GM19023 (cell line): ENCODE data around the gene VASH2.
A peak's percentile ranks its signal among the peaks of the same experiment; 100 is the strongest.
"Not testable (repeated sequence)": the region's sequence is repeated elsewhere in the genome, so short reads cannot be mapped to it uniquely, and the experiment has no call there.

Experiments
- ATAC-seq: cut with Tn5 transposase; IDR thresholded peaks from one replicate; pipeline ENCODE4 v1.9.1; 2021; ENCODE audit warnings: mild to moderate bottlenecking, moderate library complexity; ENCODE audit not compliant: unreplicated experiment

VASH2 gene

DNA sequence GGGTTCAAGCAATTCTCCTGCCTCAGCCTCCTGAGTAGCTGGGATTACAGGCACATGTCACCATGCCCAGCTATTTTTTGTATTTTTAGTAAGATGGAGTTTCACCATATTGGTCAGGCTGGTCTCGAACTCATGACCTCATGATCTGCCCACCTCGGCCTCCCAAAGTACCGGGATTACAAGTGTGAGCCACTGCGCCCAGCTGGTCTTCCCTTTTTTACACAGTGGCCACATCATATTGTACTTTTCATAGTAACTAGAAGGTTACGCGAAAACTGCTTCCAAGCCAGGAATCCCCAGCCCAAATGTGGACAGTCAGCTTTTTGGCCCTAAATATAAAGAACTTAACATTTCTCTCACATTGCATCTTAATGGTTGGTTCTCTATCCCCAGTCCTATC lies 4.2 kb downstream of the VASH2 start:
- ATAC-seq: no peak

DNA sequence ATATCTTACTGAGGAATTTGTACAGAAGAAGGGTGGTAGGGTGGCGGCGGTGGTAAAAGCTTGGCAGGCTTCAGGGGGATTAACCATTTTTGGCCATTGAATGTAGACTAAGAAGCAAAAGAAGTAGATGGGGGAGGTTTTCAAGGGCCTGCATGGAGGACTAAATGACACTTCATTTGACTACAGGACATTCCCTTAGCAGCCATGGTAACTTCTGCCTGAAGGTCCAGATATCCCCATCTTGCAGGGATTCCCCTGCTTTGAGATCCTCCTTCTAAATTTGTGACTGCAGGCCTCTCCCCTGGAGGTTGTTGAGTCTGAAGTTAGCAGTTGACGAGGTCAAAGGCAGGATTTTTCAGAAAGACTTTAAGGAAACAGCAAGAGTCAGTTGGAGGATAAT lies 4.8 kb downstream of the VASH2 start:
- peak; percentile 15 for ATAC-seq

DNA sequence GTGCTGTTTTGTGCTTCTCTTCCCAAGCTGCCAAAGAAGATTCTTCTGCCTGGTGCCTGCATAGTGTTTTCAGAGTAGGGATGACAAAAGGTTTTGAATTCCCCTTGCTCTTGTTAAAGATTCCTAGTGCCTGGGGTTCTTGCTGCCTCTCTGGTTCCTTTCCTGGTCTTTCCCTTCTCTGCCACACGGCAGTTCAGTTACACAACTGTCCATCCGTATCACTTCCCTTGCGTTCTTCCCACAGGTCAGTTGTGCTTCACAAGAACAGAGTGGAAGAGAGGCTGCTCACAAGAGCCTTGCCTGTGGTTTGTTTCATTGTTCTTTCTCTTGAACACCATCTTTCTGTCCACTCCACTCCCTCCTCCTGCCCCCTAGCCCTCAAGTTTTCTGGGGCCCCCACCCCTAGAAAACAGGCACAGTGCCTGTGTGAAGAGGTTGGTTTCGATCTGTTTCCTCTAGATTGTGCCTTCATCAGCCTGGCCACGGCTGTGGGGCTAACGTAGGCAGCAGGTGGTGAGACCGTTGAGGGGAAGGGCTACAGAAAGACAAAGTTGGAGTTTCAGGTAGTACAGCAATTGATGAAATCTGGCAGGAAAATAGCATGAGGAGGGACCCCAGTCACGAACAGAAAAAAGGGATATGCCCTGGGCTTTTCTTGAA lies 5.8 kb downstream of the VASH2 start:
- ATAC-seq: no peak

DNA sequence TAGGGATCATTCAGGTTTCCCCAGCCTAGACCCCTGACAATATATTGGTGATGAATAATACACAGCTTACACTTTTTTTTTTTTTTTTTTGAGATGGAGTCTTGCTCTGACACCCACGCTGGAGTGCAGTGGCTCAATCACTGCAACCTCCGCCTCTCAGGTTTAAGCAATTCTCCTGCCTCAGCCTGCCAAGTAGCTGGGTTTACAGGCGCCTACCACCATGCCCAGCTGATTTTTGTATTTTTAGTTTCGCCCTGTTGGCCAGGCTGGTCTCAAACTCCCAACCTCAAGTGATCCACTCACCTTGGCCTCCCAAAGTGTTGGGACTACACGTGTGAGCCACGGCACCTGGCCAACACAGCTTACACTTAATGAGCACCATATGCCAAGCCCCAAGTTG lies 7.2 kb downstream of the VASH2 start:
- ATAC-seq: no peak

DNA sequence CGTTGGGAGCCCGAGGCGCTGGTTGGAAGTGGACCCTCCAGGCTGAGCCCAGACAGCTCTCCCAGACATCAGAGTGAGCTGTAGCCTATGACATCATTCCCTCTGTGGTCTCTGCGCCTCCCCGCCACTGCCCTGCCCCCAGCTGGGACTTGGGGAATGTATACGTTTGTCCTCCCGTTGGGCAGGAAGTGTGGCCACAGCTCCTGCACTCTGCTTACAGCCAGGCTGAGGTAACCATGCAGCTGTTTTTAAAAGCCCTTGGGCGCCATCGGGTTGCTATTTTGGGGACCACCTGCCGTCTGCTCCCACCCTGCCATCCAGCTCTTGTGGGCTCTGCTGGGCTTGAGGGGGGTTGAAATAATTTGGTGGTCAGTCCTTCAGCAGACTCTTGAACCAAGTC lies 7.8 kb downstream of the VASH2 start:
- ATAC-seq: no peak

DNA sequence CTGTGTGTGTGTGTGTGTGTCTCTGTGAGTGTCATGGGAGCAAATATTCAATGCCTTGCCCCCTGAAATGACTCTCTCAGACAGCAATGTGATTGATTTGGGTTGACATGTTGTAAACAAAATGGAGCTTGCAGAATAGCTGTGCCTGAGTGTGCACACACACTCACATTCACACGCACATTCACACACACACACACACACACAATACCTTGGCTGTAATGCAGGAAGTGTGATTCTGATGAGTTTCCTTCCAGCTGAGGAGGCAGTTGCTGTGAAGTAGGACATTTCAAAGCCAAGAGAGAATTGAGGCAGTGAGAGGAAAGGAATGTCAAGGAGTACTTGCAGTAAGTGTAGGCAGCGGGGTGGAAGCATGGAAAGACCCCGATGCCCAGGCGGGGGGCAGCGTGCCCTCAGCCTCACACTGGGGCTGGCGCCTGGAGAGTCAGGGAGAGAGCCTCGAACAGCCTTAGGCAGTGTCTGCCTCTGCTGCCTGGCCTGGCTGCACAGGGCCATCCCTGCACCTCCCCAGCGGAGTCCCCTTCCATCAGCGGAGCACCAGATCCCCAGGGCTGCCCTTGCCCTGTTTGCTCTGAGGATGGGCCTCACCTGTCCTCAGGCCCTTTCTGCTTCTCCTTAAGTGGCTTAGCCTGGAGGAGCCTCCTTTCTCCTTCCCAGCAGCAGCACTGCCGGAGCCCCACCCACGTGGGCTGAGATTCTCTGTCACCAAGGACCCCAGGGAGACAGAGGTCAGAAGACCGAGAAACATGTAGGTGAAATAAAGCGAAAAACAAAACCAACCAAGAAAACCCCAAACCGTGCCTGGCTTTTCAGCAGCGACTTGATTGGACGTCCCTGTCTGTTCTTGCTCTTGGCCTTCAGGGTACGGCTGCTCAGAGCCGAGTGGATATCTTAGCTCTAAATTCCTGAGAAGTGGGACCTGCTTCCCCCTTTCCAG lies 9.2 kb downstream of the VASH2 start:
- ATAC-seq: peak; percentile 59

DNA sequence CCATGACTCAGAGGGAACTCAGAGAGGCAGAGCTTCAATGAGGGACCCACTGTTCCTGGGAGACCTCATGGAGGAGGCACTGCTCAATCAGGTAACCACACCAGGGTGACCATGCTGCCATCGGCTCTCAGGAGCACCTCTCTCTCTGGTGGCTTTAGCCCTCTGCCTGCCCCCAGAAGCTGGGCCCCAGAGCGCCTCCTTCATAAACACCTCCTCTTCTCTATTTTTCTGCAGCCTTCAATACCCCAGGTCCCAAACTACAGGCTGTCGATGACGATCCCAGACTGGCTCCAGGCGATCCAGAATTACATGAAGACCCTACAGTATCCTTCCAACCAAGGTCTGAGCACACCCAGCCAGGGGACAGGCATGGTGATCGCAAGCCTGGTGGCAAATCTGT lies 10.6 kb downstream of the VASH2 start:
- no peak for ATAC-seq

DNA sequence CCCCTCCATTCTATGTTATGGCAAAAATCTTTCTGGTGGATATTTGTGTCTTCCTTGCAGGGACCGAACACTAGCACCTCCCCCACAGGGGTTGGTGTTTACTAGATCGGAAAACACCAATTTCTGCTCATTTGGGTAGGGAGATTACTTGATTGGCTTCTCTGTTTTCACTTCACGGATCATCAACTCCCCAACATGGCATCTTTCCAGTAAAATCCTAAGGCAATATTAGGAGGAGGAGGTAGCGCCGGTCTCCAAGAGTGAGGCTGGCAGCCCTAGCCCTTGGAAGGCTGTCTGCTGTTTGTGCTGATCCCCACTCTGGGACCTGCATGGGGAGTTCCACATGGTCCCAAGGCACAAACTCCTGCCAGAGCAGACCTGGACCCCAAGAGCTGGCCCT lies 12.2 kb downstream of the VASH2 start:
- ATAC-seq: no peak

DNA sequence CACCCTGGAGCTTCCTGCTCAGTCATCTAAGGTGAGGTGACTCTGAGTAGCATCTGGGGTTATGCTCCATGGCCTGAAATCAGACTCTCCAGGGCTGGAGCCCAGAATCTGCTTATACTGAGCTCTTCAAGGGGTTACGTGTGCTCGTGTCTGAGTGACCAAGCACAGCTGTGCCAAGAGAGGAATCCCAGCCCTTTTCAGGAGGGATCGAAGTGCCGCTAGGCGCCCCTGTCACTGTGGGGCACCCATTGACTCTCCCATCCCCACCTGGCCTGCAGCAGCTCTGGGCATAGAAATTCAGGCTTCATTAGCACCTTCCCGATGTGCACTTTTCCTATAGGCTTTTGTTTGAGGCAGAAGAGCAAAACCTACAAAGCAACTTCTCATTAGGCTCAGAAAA lies 13.8 kb downstream of the VASH2 start:
- ATAC-seq: no peak

DNA sequence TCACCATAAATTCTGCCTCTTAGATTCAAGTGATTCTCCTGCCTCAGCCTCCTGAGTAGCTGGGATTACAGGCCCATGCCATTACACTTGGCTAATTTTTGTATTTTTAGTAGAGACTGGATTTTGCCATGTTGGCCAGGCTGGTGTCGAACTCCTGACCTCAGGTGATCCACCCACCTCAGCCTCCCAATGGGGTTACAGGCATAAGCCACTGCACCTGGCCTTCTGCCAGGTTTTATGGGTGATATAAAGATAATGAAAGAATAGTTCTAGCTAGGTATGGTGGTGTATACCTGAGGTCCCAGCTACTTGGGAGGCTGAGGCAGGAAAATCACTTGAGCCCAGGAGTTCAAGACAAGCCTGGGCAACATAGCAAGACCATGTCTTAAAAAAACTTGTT lies 14.7 kb downstream of the VASH2 start:
- ATAC-seq: not testable (repeated sequence)

DNA sequence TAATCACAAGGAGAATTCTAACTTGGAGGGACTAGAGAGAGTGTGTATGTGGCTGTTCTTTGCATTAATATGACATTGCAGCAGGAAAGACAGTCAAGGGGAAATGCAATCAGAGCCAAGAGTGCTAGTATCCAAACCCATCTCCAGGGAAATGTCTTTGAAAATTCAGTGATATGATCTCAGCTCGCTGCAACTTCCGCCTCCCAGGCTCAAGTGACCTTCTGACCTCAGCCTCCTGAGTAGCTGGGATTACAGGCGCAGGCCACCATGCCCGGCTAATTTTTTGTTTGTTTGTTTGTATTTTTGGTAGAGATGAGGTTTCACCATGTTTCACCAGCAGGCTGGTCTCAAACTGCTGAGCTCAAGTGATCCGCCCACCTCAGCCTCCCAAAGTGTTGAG lies 16.3 kb downstream of the VASH2 start:
- ATAC-seq: no peak

DNA sequence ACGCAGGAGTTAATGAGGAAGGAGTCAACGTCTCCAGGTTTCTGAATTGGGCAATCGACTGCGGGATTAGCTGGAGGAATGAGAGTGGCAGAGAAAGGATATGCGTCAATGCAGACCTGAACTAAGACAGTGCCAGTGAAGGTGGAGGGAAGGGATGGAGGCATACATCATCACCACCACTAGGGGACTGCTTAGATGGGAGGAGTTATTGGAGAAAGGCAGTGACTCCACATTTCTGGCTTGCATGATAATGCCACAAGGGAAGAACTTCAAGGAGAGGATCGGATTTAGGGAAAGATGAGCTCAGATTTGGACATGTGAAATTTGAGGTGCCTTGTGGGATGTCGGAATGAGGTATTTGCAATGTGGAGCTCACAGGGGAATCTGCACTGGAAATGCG lies 17.5 kb downstream of the VASH2 start:
- no peak for ATAC-seq

DNA sequence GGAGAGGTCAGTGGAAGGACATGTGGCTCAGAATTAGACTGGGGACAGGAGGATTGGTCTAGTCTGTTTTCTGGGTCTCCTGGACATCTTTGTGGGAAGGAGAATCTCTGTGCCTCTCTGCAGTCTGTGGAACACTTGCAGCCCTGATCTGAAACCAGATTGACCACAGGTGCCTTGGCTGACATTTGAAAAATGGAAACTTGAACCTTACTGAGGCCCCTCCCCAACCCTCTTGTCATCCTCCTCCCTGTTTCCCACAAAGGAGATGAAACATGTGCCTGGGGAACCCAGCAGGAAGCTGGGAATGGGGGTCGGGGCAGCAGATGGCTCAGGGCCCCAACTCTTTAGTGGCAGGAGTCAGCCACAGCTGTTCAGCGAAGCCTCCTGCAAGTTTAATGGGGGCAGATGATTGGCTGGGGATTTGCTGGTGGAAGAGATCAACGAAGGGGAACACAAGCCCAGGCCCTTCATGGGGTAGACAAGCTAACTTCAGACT lies 18.1 kb downstream of the VASH2 start:
- ATAC-seq: no peak

DNA sequence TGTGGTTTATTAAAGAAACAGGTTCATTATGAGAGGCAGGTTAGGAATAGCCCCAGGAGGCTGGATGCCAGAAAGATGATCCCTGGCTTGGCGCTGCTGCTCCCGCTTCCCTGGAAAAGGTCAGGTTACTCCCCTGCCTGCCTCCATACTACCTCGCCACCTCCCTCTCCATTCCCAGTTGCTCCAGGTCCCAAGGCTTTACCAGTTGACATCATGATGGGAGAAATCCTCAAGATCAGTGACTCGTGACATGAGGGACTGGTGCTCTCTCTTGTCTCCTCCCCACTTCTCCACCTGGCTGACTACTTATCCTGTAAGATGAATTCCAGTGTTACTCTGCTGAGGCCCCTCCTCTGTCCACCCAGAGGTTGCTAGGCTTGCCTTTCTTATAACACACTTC lies 19.7 kb downstream of the VASH2 start:
- ATAC-seq: no peak

DNA sequence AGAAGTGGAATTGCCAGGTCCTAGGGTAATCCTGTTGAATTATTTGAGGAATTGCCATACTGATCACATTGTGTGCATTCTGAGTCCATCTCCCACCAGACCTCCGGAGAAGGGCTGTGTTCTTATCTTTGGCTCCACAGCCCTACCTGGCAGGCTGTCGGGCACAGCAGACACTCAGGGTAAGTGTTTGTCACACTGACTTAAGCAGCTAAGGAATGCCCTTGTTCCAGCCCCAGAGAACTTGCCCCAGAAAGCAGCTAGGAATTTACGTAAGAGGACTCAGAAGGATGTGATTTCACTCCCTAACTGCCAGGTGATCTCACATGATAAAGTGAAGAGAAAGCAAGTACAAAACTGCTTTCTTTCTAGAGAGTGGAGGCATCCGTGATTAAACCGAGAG lies 21.0 kb downstream of the VASH2 start:
- no peak for ATAC-seq

DNA sequence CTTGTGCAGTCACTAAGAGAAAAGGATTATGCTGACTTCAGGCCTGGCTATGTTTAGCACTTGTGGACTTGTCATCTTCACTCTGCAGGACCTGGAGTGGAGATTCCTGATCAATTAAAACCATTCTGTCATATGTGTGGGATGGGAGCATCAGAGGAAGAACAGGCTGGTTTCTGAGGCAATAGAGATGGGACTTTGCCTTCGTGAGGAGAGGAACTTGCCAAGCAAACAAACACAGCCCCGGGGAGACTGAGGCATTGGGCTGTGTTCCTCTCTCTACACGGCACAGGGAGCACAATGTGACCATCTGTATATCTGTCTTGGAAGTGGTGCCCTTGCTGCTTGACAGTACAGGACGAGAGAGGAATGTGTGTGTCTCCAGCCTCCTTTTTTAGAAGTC lies 23.1 kb downstream of the VASH2 start:
- ATAC-seq: no peak

DNA sequence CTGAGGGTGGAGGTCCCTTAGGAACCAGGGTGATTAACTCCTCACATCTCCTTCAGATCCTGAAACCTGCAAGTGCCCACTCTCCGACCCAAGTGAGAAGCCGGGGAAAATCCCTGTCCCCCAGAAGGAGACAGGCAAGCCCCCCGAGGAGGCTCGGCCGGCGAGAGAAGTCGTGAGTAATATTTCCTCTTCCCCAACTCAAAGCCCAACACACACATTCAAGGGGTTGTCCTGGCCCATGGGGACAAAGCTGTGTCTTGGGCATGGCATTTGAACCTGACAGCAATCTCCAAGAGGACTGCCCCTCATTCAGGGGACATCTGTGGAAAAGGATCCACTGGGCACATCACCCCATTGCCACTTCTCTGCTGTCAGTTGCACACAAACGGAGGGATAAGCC lies 23.6 kb downstream of the VASH2 start:
- no peak for ATAC-seq

DNA sequence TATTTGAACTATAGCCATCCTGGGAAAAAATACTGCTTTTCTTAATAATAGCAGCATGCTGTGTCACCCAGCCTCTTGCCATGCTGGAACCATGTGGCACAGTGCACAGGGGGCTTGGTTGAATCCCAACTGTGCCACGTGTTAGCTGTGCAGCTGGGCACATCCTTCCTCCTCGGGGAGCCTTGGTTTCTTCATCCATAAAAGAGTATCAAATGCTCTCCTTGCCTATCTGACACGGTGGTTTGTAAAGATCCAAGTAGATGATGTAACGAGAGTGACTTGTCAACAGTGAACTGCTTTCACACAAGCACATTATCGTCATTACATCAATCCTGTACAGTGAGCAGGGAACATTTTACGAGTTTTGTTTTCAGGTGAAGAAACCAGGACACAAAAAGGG lies 24.4 kb downstream of the VASH2 start:
- ATAC-seq: no peak

DNA sequence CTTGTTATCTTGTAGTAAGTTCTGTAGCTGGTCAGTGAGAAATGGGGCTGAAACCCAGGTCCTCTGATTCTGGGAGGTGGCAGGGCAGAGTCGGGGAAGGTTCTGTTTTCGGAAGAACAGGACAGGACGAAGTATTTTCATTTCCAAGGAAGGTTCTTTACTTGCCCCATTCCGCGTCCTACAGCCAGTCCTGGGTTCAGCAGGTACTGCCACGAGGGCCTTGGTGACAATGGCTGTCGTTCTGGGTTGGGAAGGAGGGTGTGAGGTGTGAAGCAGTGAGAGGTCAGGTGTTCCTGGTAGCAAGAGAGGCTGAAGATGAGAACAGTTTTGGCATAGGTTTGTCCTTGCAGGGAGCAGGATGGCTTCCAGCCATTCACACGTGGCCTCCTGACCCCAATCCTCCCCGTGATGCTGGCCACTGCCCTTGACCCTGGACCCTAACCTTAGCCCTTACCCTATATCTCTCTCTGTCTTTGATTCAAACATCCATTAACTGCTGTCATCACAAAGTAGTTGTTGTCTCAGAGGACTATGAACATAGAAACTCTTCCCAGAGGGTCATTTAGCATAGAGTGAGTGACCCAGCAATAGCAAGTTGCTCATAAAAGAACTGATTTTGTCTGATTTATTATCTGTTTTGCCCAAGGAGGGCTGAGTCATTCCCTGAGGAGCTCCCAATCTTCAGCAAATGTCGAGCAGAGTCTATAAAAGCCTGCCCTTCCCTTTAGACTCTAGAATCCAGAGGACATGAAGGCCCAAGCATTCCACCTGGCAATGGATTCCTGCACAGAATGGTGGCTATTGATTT lies 25.0 kb downstream of the VASH2 start:
- no peak for ATAC-seq

DNA sequence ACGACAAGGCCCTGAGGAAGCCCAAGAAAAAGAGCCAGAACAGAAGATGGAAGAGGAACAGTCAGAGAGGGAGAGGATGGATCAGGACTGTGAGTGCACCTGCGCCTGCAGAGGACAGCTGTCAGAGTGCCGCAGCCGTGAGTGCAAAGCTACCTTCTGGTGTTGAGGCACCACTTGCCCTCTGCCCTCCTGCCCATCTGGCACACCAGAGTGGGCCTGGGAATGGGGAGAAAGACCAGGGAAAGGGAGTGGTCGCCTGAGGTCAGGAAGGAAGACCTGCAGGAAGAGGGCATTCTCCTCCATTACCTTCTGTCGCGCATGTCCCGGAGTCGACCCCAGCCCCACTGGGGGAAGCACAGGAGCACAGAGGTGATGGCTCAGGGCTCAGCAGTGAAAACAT lies 26.2 kb downstream of the VASH2 start:
- no peak for ATAC-seq
